IMR-90 (cell line): ENCODE results near the gene SSBP3. TPM values are rescaled to one million over a fixed set of nuclear protein-coding genes. Genes with fewer than 3 reads are reported as not detected.

Source experiments
- ATAC-seq: fragments of 200-7000 bp; cut with Tn5 transposase; 2 replicates; pipeline ENCODE4 v1.9.1; 2020; ENCODE audit warnings: low read depth, mild to moderate bottlenecking, moderate library complexity
- BruUV-seq: library from RNA; stranded (reverse); fragments of 400-500 nt; replicated peaks from 2 replicates; lab custom pipeline; 2021; lab: Mats Ljungman, UMichigan
- CTCF ChIA-PET: fragments of 300-600 bp; formaldehyde crosslinking; extraction: SDS; loops from one replicate; lab custom pipeline; 2021; ENCODE audit warnings: antibody characterized with exemption; lab: Yijun Ruan, JAX
- POLR2A ChIA-PET: fragments of 300-600 bp; sonication (Branson Sonifier 250); formaldehyde crosslinking; loops from one replicate; lab custom pipeline; 2022; ENCODE audit warnings: antibody characterized with exemption; ENCODE audit not compliant: unreplicated experiment; lab: Charles Lee
- DNase-seq: peaks from one replicate; pipeline ENCODE4 v3.0.0; 2013
- H2AFZ ChIP-seq: replicated peaks from 2 replicates; pipeline ENCODE3; 2013; ENCODE audit warnings: low read length, mild to moderate bottlenecking; ENCODE audit not compliant: poor library complexity
- H2AK5ac ChIP-seq: 2 replicates; pipeline ENCODE4 v1.6.1; 2013; ENCODE audit warnings: low read depth, low read length, inconsistent platforms
- H2AK9ac ChIP-seq: replicated peaks from 2 replicates; pipeline ENCODE3; 2013; ENCODE audit warnings: mild to moderate bottlenecking, low read depth, low read length, moderate library complexity; ENCODE audit not compliant: poor library complexity
- H2BK120ac ChIP-seq: 2 replicates; pipeline ENCODE4 v1.6.1; 2013; ENCODE audit warnings: low read depth, low read length, inconsistent platforms
- H2BK15ac ChIP-seq: 3 replicates; pipeline ENCODE4 v1.6.1; 2013; ENCODE audit warnings: low read depth, low read length, inconsistent platforms
- H2BK20ac ChIP-seq: 2 replicates; pipeline ENCODE4 v1.6.1; 2013; ENCODE audit warnings: low read depth, mild to moderate bottlenecking, inconsistent platforms, low read length, moderate library complexity
- H2BK5ac ChIP-seq: 2 replicates; pipeline ENCODE4 v1.6.1; 2013; ENCODE audit warnings: mild to moderate bottlenecking, low read depth, low read length, inconsistent platforms; ENCODE audit not compliant: poor library complexity, severe bottlenecking
- H3K14ac ChIP-seq: replicated peaks from 2 replicates; pipeline ENCODE4 v1.6.1; 2013; ENCODE audit warnings: low read depth, low read length, inconsistent platforms
- H3K18ac ChIP-seq: 2 replicates; pipeline ENCODE4 v1.6.1; 2013; ENCODE audit warnings: low read depth, low read length, control low read depth
- H3K23ac ChIP-seq: 2 replicates; pipeline ENCODE4 v1.6.1; 2013; ENCODE audit warnings: low read depth, low read length, inconsistent platforms
- H3K27ac ChIP-seq: 2 replicates; pipeline ENCODE4 v1.5.1; 2013; ENCODE audit warnings: mild to moderate bottlenecking, control low read depth, low read length; ENCODE audit not compliant: insufficient read depth
- H3K27me3 ChIP-seq: 2 replicates; pipeline ENCODE4 v1.6.1; 2013; ENCODE audit warnings: low read length; ENCODE audit not compliant: control insufficient read depth, insufficient read depth
- H3K36me3 ChIP-seq: 2 replicates; pipeline ENCODE4 v1.6.1; 2013; ENCODE audit warnings: low read length, mixed read lengths; ENCODE audit not compliant: control insufficient read depth, insufficient read depth
- H3K4ac ChIP-seq: 2 replicates; pipeline ENCODE4 v1.6.1; 2013; ENCODE audit warnings: low read depth, low read length, inconsistent platforms
- H3K4me1 ChIP-seq: 2 replicates; pipeline ENCODE4 v1.6.1; 2013; ENCODE audit warnings: low read length, mixed read lengths; ENCODE audit not compliant: control insufficient read depth, insufficient read depth
- H3K4me2 ChIP-seq: 2 replicates; pipeline ENCODE4 v1.6.1; 2013; ENCODE audit warnings: low read depth, mild to moderate bottlenecking, control low read depth, low read length, moderate library complexity
- H3K4me3 ChIP-seq: 2 replicates; pipeline ENCODE4 v1.5.1; 2013; ENCODE audit warnings: low read depth, mild to moderate bottlenecking, control low read depth, low read length, moderate library complexity; ENCODE audit not compliant: insufficient read depth
- H3K56ac ChIP-seq: 2 replicates; pipeline ENCODE4 v1.6.1; 2013; ENCODE audit warnings: low read length, inconsistent platforms; ENCODE audit not compliant: insufficient read depth; ENCODE audit errors: extremely low read depth
- H3K79me1 ChIP-seq, 2 experiments: 2 replicates each; pipeline ENCODE4 v1.6.1; 2013; ENCODE audit warnings: low read length in 2 of 2, inconsistent platforms in 1 of 2, low read depth in 1 of 2
- H3K9ac ChIP-seq: 2 replicates; pipeline ENCODE4 v1.6.1; 2013; ENCODE audit warnings: low read depth, low read length, control low read depth
- H3K9me1 ChIP-seq: 2 replicates; pipeline ENCODE4 v1.6.1; 2013; ENCODE audit warnings: low read length, inconsistent platforms; ENCODE audit not compliant: insufficient read depth
- H3K9me3 ChIP-seq: 2 replicates; pipeline ENCODE4 v1.6.1; 2013; ENCODE audit warnings: low read length; ENCODE audit not compliant: control insufficient read depth, insufficient read depth
- H4K20me1 ChIP-seq: 2 replicates; pipeline ENCODE4 v1.6.1; 2013; ENCODE audit warnings: low read length, inconsistent platforms; ENCODE audit not compliant: insufficient read depth
- H4K5ac ChIP-seq: 2 replicates; pipeline ENCODE4 v1.6.1; 2013; ENCODE audit warnings: mild to moderate bottlenecking, low read depth, low read length, control low read depth
- H4K8ac ChIP-seq, 2 experiments: 2 replicates each; pipeline ENCODE4 v1.6.1; 2013; ENCODE audit warnings: low read depth in 2 of 2, low read length in 2 of 2, control low read depth in 1 of 2, inconsistent platforms in 1 of 2
- H4K91ac ChIP-seq: 2 replicates; pipeline ENCODE4 v1.6.1; 2013; ENCODE audit warnings: low read depth, low read length, inconsistent platforms; ENCODE audit not compliant: insufficient read depth
- CHD1 ChIP-seq: IDR thresholded peaks from 2 replicates; pipeline ENCODE4 v1.6.1; 2012; ENCODE audit warnings: low read depth, low read length, improper control_type of control experiment
- MAZ ChIP-seq: IDR thresholded peaks from 2 replicates; pipeline ENCODE4 v1.6.1; 2012; ENCODE audit warnings: low read depth, mild to moderate bottlenecking, low read length, improper control_type of control experiment, moderate library complexity, borderline replicate concordance
- RFX5 ChIP-seq: IDR thresholded peaks from 2 replicates; pipeline ENCODE4 v1.8.0; 2012; ENCODE audit warnings: low read depth, mild to moderate bottlenecking, low read length, moderate library complexity
- SMC3 ChIP-seq: fragments of 150-350 bp; IDR thresholded peaks from 2 replicates; pipeline ENCODE4 v1.6.1; 2016; ENCODE audit warnings: low read depth, mild to moderate bottlenecking, antibody characterized with exemption, low read length, moderate library complexity
- WGBS, 2 experiments: methylation state at CpG; one replicate each; pipeline versions ENCODE4 v1.1.5 to v1.1.7; 2013; ENCODE audit warnings: missing lambda C conversion rate in 2 of 2; ENCODE audit not compliant: insufficient read length in 1 of 2; ENCODE audit errors: extremely low coverage in 2 of 2; 5-methylcytosine and 5-hydroxymethylcytosine counted together
- dilution Hi-C: fragments of 300-500 bp; cut with HindIII; formaldehyde crosslinking; loops from one replicate; pipeline ENCODE4 v1.14.3; 2018; ENCODE audit warnings: low sequenced_read_pairs; ENCODE audit not compliant: unreplicated experiment
- in situ Hi-C: fragments of 300-500 bp; cut with MboI; formaldehyde crosslinking; loops from 3 replicates; pipeline ENCODE4 v1.14.3; 2019; ENCODE audit warnings: low sequenced_read_pairs, inconsistent platforms, mixed read lengths
- intact Hi-C: fragments of 100-400 bp; cut with micrococcal nuclease; formaldehyde crosslinking; loops from 2 replicates; pipeline ENCODE4 v1.10.0; 2022
- polyA plus RNA-seq, 3 experiments: library from polyadenylated mRNA; depleted of rRNA; stranded (reverse); fragments of >200 nt; gene quantifications; 2 replicates each; pipeline ENCODE4 v1.2.3, GENCODE V29; 2012; ENCODE audit warnings: low replicate concordance in 1 of 3
- total RNA-seq: library from RNA; depleted of rRNA; stranded (reverse); fragments of >200 nt; gene quantifications from 2 replicates; pipeline ENCODE4 v1.2.3, GENCODE V29; 2012
- TF ChIP-seq, protein P1 (sequence below): fragments of 150-350 bp; IDR thresholded peaks from 2 replicates; pipeline ENCODE4 v1.6.1; 2017; ENCODE audit warnings: mild to moderate bottlenecking, antibody characterized with exemption, low read length, low read depth
- TF ChIP-seq, protein P2 (sequence below): fragments of 150-350 bp; IDR thresholded peaks from 2 replicates; pipeline ENCODE4 v1.6.1; 2016; ENCODE audit warnings: low read depth, mild to moderate bottlenecking, low read length, moderate library complexity, borderline replicate concordance

Gene SSBP3
- total and polyA plus RNA-seq, 2 of the 4 experiments (the other 2 are of a cell fraction): 10.9 to 39.6 TPM

DNA sequence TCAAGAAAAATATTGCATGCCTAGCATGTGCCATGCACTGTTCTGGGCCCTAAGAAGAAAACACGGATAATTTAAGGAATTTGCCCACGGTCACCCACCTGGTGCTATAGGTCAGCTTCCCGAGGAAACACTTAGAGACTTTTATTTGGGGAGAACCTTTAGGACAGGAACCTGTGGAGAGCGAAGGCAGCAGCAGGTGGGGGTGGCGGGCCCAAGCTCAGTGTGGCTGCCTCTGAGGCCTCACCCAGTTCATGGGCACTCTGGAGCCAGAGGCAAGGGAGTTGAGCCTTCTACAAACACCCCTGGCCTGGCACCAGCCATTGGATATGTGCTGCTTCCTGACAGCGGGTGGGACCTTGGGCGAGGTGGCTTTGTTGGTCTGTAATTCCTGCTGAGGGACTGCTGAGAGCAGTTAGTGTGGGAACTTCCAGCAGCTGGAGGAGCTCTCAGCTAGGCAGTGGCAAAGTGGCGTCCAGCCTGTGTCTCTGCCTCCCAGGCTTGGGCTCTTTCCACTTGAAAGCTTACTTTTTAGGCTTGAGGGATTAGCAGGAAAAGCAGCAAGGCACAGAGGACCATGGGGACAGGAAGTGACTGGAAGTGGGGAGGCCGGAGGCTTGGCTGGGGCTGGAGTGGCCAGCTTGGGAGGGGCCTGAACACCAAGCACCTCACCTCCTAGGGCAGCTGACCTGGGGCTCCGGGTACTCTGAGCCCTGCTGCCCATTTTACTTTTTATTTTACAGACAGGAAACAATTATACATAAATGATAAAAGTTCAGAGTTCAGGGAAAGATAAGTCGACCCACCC lies 187.1 kb downstream of the SSBP3 start (continued):
- TF ChIP-seq CHD1 (no peak), MAZ (no peak)

DNA sequence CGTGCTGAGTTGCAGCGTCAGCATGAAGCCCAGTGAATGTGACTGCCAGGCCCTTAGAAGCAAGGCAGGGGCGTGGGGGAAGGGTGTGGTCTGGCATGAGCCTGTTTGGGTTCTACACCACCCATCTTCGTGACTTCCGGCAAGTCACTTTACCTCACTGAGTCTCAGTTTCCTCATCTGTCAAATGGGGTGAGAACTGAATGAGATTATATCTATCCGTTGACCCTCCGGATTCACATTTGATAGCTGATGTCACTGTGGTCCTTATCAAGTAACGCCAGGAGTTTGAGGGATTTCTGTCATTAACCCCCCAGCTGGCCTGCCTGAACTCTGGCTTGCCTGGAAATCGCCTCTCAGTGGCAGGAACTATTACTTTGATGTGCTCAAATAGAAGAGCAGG lies 190.7 kb downstream of the SSBP3 start:
- Histone ChIP-seq H4K5ac (no peak overlapping the region), H3K9me3 (no peaks in the 10 kb centered on the region), H3K9me1 (peaks cover 15% of the 10 kb centered on the region), H2AFZ (no peak overlapping the region), H2BK15ac (no peak overlapping the region), H2AK5ac (no peak overlapping the region), H4K8ac (no peak overlapping the region), H3K79me1 (peaks cover 0 to 8% of the 10 kb centered on the region in 2 experiments; a peak in 3 of 4 replicates), H3K27ac (no peak overlapping the region), H4K91ac (no peak overlapping the region), H3K4me3 (no peak overlapping the region), H2BK20ac (no peak overlapping the region), H3K9ac (no peak overlapping the region), H3K23ac (no peak overlapping the region), H3K56ac (no peak overlapping the region), H2BK120ac (no peak overlapping the region), H3K4me2 (no peak overlapping the region), H2BK5ac (no peak overlapping the region), H2AK9ac (peak overlapping the region; percentile 63), H3K27me3 (no peaks in the 10 kb centered on the region), H3K14ac (no peak overlapping the region), H3K4me1 (peaks cover 14% of the 10 kb centered on the region), H3K36me3 (peaks cover 68% of the 10 kb centered on the region), H3K18ac (no peak overlapping the region), H4K20me1 (peaks cover 10% of the 10 kb centered on the region), H3K4ac (no peak overlapping the region)
- BruUV-seq: no TSS peak
- ATAC-seq (no peak), DNase-seq (no peak)
- TF ChIP-seq SMC3 (no peak), RFX5 (no peak)
- TF ChIP-seq, protein P1, sequence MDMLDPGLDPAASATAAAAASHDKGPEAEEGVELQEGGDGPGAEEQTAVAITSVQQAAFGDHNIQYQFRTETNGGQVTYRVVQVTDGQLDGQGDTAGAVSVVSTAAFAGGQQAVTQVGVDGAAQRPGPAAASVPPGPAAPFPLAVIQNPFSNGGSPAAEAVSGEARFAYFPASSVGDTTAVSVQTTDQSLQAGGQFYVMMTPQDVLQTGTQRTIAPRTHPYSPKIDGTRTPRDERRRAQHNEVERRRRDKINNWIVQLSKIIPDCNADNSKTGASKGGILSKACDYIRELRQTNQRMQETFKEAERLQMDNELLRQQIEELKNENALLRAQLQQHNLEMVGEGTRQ: no peak
- TF ChIP-seq, protein P2, sequence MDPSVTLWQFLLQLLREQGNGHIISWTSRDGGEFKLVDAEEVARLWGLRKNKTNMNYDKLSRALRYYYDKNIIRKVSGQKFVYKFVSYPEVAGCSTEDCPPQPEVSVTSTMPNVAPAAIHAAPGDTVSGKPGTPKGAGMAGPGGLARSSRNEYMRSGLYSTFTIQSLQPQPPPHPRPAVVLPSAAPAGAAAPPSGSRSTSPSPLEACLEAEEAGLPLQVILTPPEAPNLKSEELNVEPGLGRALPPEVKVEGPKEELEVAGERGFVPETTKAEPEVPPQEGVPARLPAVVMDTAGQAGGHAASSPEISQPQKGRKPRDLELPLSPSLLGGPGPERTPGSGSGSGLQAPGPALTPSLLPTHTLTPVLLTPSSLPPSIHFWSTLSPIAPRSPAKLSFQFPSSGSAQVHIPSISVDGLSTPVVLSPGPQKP: no peak
- ChIA-PET POLR2A (no interaction called here), CTCF (no interaction called here)
- intact Hi-C loops: no loop called here
- dilution Hi-C loops: no loop called here
- in situ Hi-C loops: loop anchor here (25.0 kb wide), 1 partner anchor 353 kb away; no protein-coding TSS in a partner anchor
- WGBS, 2 experiments: 88% methylated on average over 3 of the region's 9 CpGs; no CpG with 5 or more reads in 1 of the 2 experiments
